HEK293T (cell line): ENCODE measurements around the gene AGTPBP1.

ENCODE experiments used
- CTCF ChIA-PET: fragments of 350-600 bp; formaldehyde crosslinking; extraction: SDS; loops from one replicate; lab custom pipeline; 2021; ENCODE audit warnings: antibody characterized with exemption, inconsistent platforms; lab: Yijun Ruan, JAX
- POLR2A ChIA-PET: fragments of 350-600 bp; formaldehyde crosslinking; extraction: SDS; loops from one replicate; lab custom pipeline; 2020; ENCODE audit warnings: antibody characterized with exemption, inconsistent platforms; lab: Yijun Ruan, JAX
- DNase-seq: peaks from one replicate; pipeline ENCODE4 v3.0.0; 2012; ENCODE audit warnings: mixed read lengths; ENCODE audit errors: extremely low spot score
- ARNT ChIP-seq: fragments of 450-650 bp; IDR thresholded peaks from 2 replicates; pipeline ENCODE4 v1.6.1; 2017; ENCODE audit warnings: mild to moderate bottlenecking
- BHLHE40 ChIP-seq: fragments of 450-650 bp; IDR thresholded peaks from 2 replicates; pipeline ENCODE4 v1.6.1; 2016; ENCODE audit warnings: mild to moderate bottlenecking, moderate library complexity, borderline replicate concordance
- CTBP1 ChIP-seq: fragments of 450-650 bp; IDR thresholded peaks from 2 replicates; pipeline ENCODE4 v1.6.1; 2016; ENCODE audit warnings: borderline replicate concordance
- ELF4 ChIP-seq: fragments of 450-650 bp; IDR thresholded peaks from 2 replicates; pipeline ENCODE4 v1.6.1; 2017; ENCODE audit warnings: antibody characterized with exemption
- FOXA1 ChIP-seq: fragments of 450-650 bp; IDR thresholded peaks from 2 replicates; pipeline ENCODE4 v1.6.1; 2016; ENCODE audit warnings: mild to moderate bottlenecking
- FOXK2 ChIP-seq: fragments of 450-650 bp; IDR thresholded peaks from 2 replicates; pipeline ENCODE4 v1.6.1; 2016; ENCODE audit warnings: mild to moderate bottlenecking
- FOXM1 ChIP-seq: fragments of 450-650 bp; IDR thresholded peaks from 2 replicates; pipeline ENCODE4 v1.6.1; 2017; ENCODE audit warnings: mild to moderate bottlenecking, borderline replicate concordance
- HDGF ChIP-seq: fragments of 450-650 bp; IDR thresholded peaks from 2 replicates; pipeline ENCODE4 v1.6.1; 2017; ENCODE audit warnings: antibody characterized with exemption, borderline replicate concordance
- L3MBTL2 ChIP-seq: fragments of 450-650 bp; conservative IDR thresholded peaks from 2 replicates; pipeline ENCODE4 v1.6.1; 2016; ENCODE audit warnings: mild to moderate bottlenecking
- LEF1 ChIP-seq: fragments of 450-650 bp; IDR thresholded peaks from 2 replicates; pipeline ENCODE4 v1.6.1; 2017; ENCODE audit warnings: mild to moderate bottlenecking, borderline replicate concordance
- NFRKB ChIP-seq: fragments of 450-650 bp; IDR thresholded peaks from 2 replicates; pipeline ENCODE4 v1.6.1; 2016; ENCODE audit warnings: mild to moderate bottlenecking, moderate library complexity
- SP1 ChIP-seq: fragments of 450-650 bp; IDR thresholded peaks from 2 replicates; pipeline ENCODE4 v1.6.1; 2017
- SUZ12 ChIP-seq: fragments of 450-650 bp; IDR thresholded peaks from 2 replicates; pipeline ENCODE4 v1.6.1; 2016; ENCODE audit warnings: mild to moderate bottlenecking
- TARDBP ChIP-seq: fragments of 450-650 bp; IDR thresholded peaks from 2 replicates; pipeline ENCODE4 v1.6.1; 2016
- ZNF384 ChIP-seq: fragments of 450-650 bp; IDR thresholded peaks from 2 replicates; pipeline ENCODE4 v1.6.1; 2016
- TF ChIP-seq, protein P1 (sequence below): fragments of 450-650 bp; IDR thresholded peaks from 2 replicates; pipeline ENCODE4 v1.6.1; 2016

AGTPBP1 gene

DNA sequence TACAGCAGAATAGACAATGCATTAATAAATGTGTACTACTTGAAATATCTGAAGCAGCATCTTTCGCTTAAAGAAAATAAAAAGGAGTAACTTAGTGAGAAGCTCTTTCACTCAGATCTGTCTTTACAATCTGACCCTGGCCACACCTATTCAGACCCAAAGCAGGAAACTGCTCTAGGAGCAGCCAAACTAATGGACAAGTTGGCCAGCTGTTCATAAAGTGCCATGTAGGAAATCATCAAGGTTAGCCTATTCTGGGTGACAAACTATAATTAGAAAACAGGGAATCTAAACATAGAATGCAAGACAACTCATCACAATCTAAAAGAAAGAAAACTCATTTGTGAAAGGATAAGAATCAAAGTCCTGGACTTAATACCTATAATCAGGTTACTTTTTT lies 101.3 kb downstream of the AGTPBP1 start:
- POLR2A ChIA-PET, result no interaction called here
- no peak for TF ChIP-seq FOXA1
- TF ChIP-seq L3MBTL2, result no peak
- no peak for TF ChIP-seq LEF1
- TF ChIP-seq FOXK2, result no peak
- no peak for TF ChIP-seq BHLHE40
- no peak for TF ChIP-seq HDGF
- no peak for TF ChIP-seq SUZ12
- no peak for TF ChIP-seq NFRKB
- no peak for TF ChIP-seq FOXM1
- TF ChIP-seq, protein P1, sequence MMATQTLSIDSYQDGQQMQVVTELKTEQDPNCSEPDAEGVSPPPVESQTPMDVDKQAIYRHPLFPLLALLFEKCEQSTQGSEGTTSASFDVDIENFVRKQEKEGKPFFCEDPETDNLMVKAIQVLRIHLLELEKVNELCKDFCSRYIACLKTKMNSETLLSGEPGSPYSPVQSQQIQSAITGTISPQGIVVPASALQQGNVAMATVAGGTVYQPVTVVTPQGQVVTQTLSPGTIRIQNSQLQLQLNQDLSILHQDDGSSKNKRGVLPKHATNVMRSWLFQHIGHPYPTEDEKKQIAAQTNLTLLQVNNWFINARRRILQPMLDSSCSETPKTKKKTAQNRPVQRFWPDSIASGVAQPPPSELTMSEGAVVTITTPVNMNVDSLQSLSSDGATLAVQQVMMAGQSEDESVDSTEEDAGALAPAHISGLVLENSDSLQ, result no peak
- TF ChIP-seq ELF4, result no peak
- no peak for TF ChIP-seq ZNF384
- no peak for TF ChIP-seq TARDBP
- no peak for TF ChIP-seq ARNT
- DNase-seq, result no peak
- CTCF ChIA-PET, result no interaction called here

DNA sequence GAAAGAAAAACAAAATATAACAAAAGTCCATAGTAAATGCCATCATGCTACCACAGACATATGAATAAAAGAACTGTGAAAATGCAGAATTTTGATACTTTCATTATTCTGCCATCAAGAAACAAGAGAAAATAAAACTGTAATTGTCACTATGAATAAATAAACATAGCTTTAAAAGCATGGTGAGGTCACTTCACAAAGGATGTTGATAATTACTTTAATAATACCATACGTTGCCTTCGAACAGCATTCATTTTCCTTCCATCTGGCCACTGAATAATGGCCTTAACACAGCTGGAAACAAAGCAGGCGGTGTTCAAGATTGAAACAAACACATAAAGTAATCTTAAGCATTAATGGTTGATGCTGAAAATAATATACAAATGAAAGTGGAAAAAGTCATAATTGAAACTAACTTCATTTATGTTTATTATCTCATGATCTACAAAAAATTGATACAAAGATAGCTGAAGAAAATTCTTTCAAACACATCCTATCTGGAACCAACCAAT lies 102.0 kb downstream of the AGTPBP1 start:
- CTCF ChIA-PET, result no interaction called here
- no peak for DNase-seq
- POLR2A ChIA-PET, result no interaction called here
- TF ChIP-seq FOXK2, result no peak
- no peak for TF ChIP-seq NFRKB
- TF ChIP-seq BHLHE40, result no peak
- no peak for TF ChIP-seq FOXA1
- no peak for TF ChIP-seq FOXM1
- no peak for TF ChIP-seq ARNT
- no peak for TF ChIP-seq ELF4
- TF ChIP-seq LEF1, result no peak
- TF ChIP-seq L3MBTL2, result no peak
- no peak for TF ChIP-seq CTBP1
- no peak for TF ChIP-seq HDGF
- TF ChIP-seq, protein P1, result no peak
- TF ChIP-seq TARDBP, result no peak
- TF ChIP-seq SUZ12, result no peak
- no peak for TF ChIP-seq SP1
- TF ChIP-seq ZNF384, result no peak

DNA sequence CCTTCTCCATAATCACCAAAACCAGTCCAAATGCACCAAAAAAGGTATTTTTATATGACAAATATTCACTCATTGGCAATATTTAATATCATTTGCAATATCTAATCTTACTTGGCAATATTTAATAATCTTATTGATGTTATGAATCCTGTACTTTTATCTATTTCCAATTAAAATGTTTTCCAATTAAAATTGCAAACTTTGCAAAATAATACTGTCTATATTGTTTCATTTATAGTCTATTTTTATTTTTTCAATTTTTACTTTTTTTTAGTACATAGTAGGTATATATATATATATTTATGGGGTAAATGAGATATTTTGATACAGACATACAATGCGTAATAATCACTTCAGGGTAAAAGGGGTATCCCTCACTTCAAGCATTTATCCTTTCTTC lies 109.9 kb downstream of the AGTPBP1 start:
- POLR2A ChIA-PET, result no interaction called here
- no peak for DNase-seq
- TF ChIP-seq LEF1 (no peak), ARNT (no peak), BHLHE40 (no peak), TARDBP (no peak), SP1 (no peak), FOXM1 (no peak), NFRKB (no peak), CTBP1 (no peak), ELF4 (no peak), FOXK2 (no peak), SUZ12 (no peak), FOXA1 (no peak), ZNF384 (no peak), HDGF (no peak), L3MBTL2 (no peak)
- TF ChIP-seq, protein P1, result no peak
- CTCF ChIA-PET, result no interaction called here

DNA sequence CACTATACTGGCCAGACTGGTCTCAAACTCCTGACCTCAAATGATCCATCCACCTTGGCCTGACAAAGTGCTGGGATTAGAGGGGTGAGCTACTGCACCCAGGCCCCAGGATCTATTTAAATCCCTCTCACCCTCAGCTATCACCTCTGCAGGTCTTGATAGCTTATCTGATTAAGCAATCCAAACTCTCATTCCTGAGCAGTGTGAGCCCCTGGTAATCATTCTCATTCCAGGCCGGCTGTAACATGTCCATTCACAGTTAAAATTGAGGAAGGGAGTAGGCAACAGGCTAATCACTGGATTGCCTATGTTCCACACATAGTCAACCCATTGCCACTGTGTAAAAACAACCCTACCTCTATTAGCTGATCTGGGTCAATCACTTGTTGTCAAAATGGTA lies 111.1 kb downstream of the AGTPBP1 start:
- CTCF ChIA-PET, result no interaction called here

DNA sequence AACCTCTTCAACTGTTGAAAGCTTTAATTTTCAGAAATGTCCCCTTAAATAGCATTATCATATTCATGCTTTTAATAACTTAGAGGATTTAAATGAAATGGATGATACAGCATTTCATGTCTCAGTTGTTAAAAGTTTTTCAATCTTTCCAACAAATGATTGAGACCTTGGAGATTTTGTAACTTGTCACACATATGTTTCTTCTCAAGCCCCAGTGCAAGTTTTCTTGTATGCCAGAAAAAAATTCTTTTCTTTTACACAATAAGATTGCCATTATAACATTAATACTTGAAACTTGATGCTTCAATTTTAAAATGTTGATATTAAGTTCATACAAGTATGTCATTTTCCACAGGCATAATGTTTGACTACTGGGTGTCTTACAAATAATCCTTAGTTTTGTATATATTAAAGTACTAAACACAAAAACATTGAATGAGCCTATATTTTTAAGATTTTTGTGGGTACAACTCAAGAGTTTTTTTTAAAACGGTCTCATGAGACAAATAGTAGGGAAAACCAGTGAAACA lies 124.5 kb downstream of the AGTPBP1 start:
- ChIA-PET POLR2A (no interaction called here), CTCF (no interaction called here)
- DNase-seq, result no peak
- TF ChIP-seq TARDBP, result no peak
- no peak for TF ChIP-seq NFRKB
- TF ChIP-seq ELF4, result no peak
- TF ChIP-seq SP1, result no peak
- TF ChIP-seq SUZ12, result no peak
- TF ChIP-seq L3MBTL2, result no peak
- TF ChIP-seq FOXK2, result no peak
- TF ChIP-seq ARNT, result no peak
- TF ChIP-seq HDGF, result no peak
- no peak for TF ChIP-seq FOXM1

More for the DNA sequence above, 111.1 kb downstream of the AGTPBP1 start:
- no peak for TF ChIP-seq TARDBP
- TF ChIP-seq ZNF384, result no peak
- TF ChIP-seq BHLHE40, result no peak
- TF ChIP-seq, protein P1, result no peak
- TF ChIP-seq LEF1, result no peak
- TF ChIP-seq L3MBTL2, result no peak
- no peak for TF ChIP-seq FOXA1
- no peak for TF ChIP-seq SUZ12
- no peak for TF ChIP-seq HDGF
- TF ChIP-seq FOXM1, result no peak
- no peak for TF ChIP-seq SP1
- no peak for TF ChIP-seq FOXK2
- TF ChIP-seq ARNT, result no peak
- no peak for TF ChIP-seq ELF4
- no peak for TF ChIP-seq NFRKB
- DNase-seq, result no peak
- POLR2A ChIA-PET, result no interaction called here
